ENCODE measurements around the gene GPR89A.
"Not testable (repeated sequence)": the region's sequence is repeated elsewhere in the genome, so short reads cannot be mapped to it uniquely, and the experiment has no call there.

Gene GPR89A

GRCh38 chr1:145686078-145686477 is 78.3 kb downstream of the GPR89A start:
- DNase-seq (ENCODE audit: low read depth): not testable (repeated sequence)

- no peak for DNase-seq (ENCODE audit: low read depth)
Measured at GRCh38 chr1:145688328-145688727, 80.5 kb downstream of the GPR89A start.

GRCh38 chr1:145688924-145689323 is 81.1 kb downstream of the GPR89A start:
- no peak for DNase-seq (ENCODE audit: low read depth)

GRCh38 chr1:145689922-145690321 is 82.1 kb downstream of the GPR89A start:
- DNase-seq (ENCODE audit: low read depth): no peak

GRCh38 chr1:145690587-145691558 is 83.1 kb downstream of the GPR89A start:
- peak; percentile 20 for DNase-seq (ENCODE audit: low read depth)

- no peak for DNase-seq (ENCODE audit: low read depth)
Measured at GRCh38 chr1:145692785-145693443, 85.1 kb downstream of the GPR89A start.

GRCh38 chr1:145695821-145696629 is 88.2 kb downstream of the GPR89A start:
- DNase-seq (ENCODE audit: low read depth): no peak

GRCh38 chr1:145696630-145696960 is 88.8 kb downstream of the GPR89A start:
- no peak for DNase-seq (ENCODE audit: low read depth)

GRCh38 chr1:145701306-145701862 is 93.6 kb downstream of the GPR89A start:
- DNase-seq (ENCODE audit: low read depth): no peak

GRCh38 chr1:145702052-145702451 is 94.3 kb downstream of the GPR89A start:
- DNase-seq (ENCODE audit: low read depth): no peak

- DNase-seq (ENCODE audit: low read depth): no peak
Measured at GRCh38 chr1:145702826-145703225, 95.0 kb downstream of the GPR89A start.

- DNase-seq (ENCODE audit: low read depth): no peak
Measured at GRCh38 chr1:145705622-145706021, 97.8 kb downstream of the GPR89A start.

- no peak for DNase-seq (ENCODE audit: low read depth)
Measured at GRCh38 chr1:145706086-145706664, 98.4 kb downstream of the GPR89A start.

GRCh38 chr1:145707183-145707867 is 99.5 kb downstream of the GPR89A start, which contains the start of gene PDZK1:
Gene PDZK1 (minus strand): TSS chr1:145707368. CDS start chr1:145688021, 19,347 bp downstream.
- DNase-seq (ENCODE audit: low read depth): no peak

GRCh38 chr1:145708063-145708462 is 100.3 kb downstream of the GPR89A start:
- no peak for DNase-seq (ENCODE audit: low read depth)

GRCh38 chr1:145710291-145711027 is 102.7 kb downstream of the GPR89A start:
- no peak for DNase-seq (ENCODE audit: low read depth)

- no peak for DNase-seq (ENCODE audit: low read depth)
Measured at GRCh38 chr1:145711213-145711651, 103.4 kb downstream of the GPR89A start.

GRCh38 chr1:145714524-145715111 is 106.8 kb downstream of the GPR89A start:
- no peak for DNase-seq (ENCODE audit: low read depth)

GRCh38 chr1:145716641-145717345 is 109.0 kb downstream of the GPR89A start:
- DNase-seq (ENCODE audit: low read depth): no peak

Measured in activated T-cell treated with anti-CD3 and anti-CD28 coated beads for 24 hours (primary cell).